SK-N-SH treated with all-trans-retinoic acid at 6 μM for 48 hours (cell line): ENCODE measurements around the gene SPEF1.
"Not testable (repeated sequence)": the region's sequence is repeated elsewhere in the genome, so short reads cannot be mapped to it uniquely, and the experiment has no call there.

ENCODE experiments used
- ATAC-seq: fragments of 200-7000 bp; cut with Tn5 transposase; 3 replicates; pipeline ENCODE4 v1.9.1; 2020; ENCODE audit warnings: mild to moderate bottlenecking, moderate library complexity
- ARNTL ChIP-seq: fragments of 450-650 bp; formaldehyde crosslinking; IDR thresholded peaks from 2 replicates; pipeline ENCODE4 v1.5.0; 2020; ENCODE audit warnings: low read depth, mild to moderate bottlenecking, moderate library complexity, borderline replicate concordance
- CSDC2 ChIP-seq: fragments of 250-450 bp; sonication (Bioruptor Pico); IDR thresholded peaks from 2 replicates; pipeline ENCODE4 v1.5.0; 2020; ENCODE audit warnings: mild to moderate bottlenecking, moderate library complexity
- GLIS3 ChIP-seq: fragments of 250-450 bp; sonication (Bioruptor Pico); IDR thresholded peaks from 2 replicates; pipeline ENCODE4 v1.5.0; 2020; ENCODE audit warnings: mild to moderate bottlenecking, moderate library complexity
- ISL1 ChIP-seq: fragments of 250-450 bp; sonication (Bioruptor Pico); IDR thresholded peaks from 2 replicates; pipeline ENCODE4 v2.1.2; 2022; ENCODE audit warnings: mild to moderate bottlenecking, moderate library complexity
- PPARA ChIP-seq: fragments of 250-450 bp; sonication (Bioruptor Pico); IDR thresholded peaks from 2 replicates; pipeline ENCODE4 v1.5.0; 2020; ENCODE audit warnings: mild to moderate bottlenecking, borderline replicate concordance
- TCF4 ChIP-seq: fragments of 250-450 bp; sonication (Bioruptor Pico); IDR thresholded peaks from 2 replicates; pipeline ENCODE4 v1.8.0; 2021; ENCODE audit warnings: mild to moderate bottlenecking, moderate library complexity, borderline replicate concordance
- TOX ChIP-seq: fragments of 250-450 bp; sonication (Bioruptor Pico); IDR thresholded peaks from 2 replicates; pipeline ENCODE4 v1.8.0; 2021; ENCODE audit warnings: mild to moderate bottlenecking, moderate library complexity, borderline replicate concordance
- ZFP3 ChIP-seq: fragments of 250-450 bp; sonication (Bioruptor Pico); IDR thresholded peaks from 2 replicates; pipeline ENCODE4 v1.5.0; 2020; ENCODE audit warnings: mild to moderate bottlenecking, moderate library complexity
- ZFP30 ChIP-seq: fragments of 450-650 bp; formaldehyde crosslinking; IDR thresholded peaks from 2 replicates; pipeline ENCODE4 v1.5.0; 2022; ENCODE audit warnings: mild to moderate bottlenecking, moderate library complexity
- ZNF565 ChIP-seq: fragments of 450-650 bp; formaldehyde crosslinking; conservative IDR thresholded peaks from 2 replicates; pipeline ENCODE4 v1.5.0; 2020; ENCODE audit warnings: low read depth, mild to moderate bottlenecking, moderate library complexity
- ZNF8 ChIP-seq: fragments of 450-650 bp; formaldehyde crosslinking; IDR thresholded peaks from 2 replicates; pipeline ENCODE4 v1.5.0; 2020; ENCODE audit warnings: mild to moderate bottlenecking, moderate library complexity
- TF ChIP-seq, protein P1 (sequence below): fragments of 250-450 bp; sonication (Bioruptor Pico); IDR thresholded peaks from 2 replicates; pipeline ENCODE4 v1.5.0; 2020; ENCODE audit warnings: mild to moderate bottlenecking, moderate library complexity
- TF ChIP-seq, protein P2 (sequence below): fragments of 250-450 bp; sonication (Bioruptor Pico); IDR thresholded peaks from 2 replicates; pipeline ENCODE4 v1.5.1; 2020; ENCODE audit warnings: low read depth, mild to moderate bottlenecking, moderate library complexity
- TF ChIP-seq, protein P3 (sequence below): fragments of 250-450 bp; sonication (Bioruptor Pico); IDR thresholded peaks from 2 replicates; pipeline ENCODE4 v1.5.1; 2021; ENCODE audit warnings: mild to moderate bottlenecking, moderate library complexity
- TF ChIP-seq, protein P4 (sequence below): fragments of 250-450 bp; sonication (Bioruptor Pico); IDR thresholded peaks from 2 replicates; pipeline ENCODE4 v1.8.0; 2021; ENCODE audit warnings: low read depth, mild to moderate bottlenecking, moderate library complexity, borderline replicate concordance

Gene SPEF1

DNA sequence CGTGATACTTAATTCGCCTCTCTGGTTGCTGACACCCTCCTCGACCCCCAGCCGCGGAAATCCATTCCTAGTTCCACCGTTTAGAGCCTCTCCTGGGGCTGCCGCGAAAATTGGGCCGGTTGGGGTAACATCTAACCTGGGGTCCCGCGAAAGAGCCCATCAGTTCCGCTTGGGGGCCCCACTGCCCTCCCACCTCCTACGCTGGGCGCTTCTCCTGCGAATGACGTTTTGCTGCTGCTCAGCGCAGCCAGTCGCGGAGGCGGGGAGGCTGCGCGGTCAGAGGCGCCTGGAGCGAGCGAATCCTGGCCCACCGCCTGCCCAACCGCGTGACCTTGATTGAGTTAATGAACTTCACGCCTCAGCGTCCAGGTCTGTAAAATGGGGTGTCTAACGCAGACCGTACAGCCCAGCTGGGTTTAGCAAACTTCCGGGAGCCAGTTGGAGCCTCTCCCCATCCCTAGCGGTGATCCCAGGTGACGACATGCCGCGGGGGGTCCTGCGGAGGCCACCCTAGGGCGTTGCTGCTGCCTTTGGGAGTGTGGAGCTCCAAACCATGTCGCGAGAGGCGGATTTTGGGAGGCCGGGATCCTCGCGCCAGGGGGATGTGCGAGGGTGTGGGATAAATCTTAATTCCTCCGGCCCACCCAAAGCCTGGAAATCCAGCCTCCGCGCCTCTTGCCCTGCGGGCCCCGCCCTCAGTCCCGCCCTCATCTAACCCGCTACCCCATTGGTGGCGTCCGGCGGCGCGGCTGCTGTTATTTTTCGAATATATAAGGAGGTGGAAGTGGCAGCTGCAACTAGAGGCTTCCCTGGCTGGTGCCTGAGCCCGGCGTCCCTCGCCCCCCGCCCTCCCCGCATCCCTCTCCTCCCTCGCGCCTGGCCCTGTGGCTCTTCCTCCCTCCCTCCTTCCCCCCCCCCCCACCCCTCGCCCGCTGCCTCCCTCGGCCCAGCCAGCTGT lies 14.5 kb upstream of the SPEF1 start, which contains the start of gene CDC25B (continued):
- TF ChIP-seq, protein P1, sequence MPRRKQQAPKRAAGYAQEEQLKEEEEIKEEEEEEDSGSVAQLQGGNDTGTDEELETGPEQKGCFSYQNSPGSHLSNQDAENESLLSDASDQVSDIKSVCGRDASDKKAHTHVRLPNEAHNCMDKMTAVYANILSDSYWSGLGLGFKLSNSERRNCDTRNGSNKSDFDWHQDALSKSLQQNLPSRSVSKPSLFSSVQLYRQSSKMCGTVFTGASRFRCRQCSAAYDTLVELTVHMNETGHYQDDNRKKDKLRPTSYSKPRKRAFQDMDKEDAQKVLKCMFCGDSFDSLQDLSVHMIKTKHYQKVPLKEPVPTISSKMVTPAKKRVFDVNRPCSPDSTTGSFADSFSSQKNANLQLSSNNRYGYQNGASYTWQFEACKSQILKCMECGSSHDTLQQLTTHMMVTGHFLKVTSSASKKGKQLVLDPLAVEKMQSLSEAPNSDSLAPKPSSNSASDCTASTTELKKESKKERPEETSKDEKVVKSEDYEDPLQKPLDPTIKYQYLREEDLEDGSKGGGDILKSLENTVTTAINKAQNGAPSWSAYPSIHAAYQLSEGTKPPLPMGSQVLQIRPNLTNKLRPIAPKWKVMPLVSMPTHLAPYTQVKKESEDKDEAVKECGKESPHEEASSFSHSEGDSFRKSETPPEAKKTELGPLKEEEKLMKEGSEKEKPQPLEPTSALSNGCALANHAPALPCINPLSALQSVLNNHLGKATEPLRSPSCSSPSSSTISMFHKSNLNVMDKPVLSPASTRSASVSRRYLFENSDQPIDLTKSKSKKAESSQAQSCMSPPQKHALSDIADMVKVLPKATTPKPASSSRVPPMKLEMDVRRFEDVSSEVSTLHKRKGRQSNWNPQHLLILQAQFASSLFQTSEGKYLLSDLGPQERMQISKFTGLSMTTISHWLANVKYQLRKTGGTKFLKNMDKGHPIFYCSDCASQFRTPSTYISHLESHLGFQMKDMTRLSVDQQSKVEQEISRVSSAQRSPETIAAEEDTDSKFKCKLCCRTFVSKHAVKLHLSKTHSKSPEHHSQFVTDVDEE (CRISPR knock-in tag) = 0 out of 2 replicates have a peak, but pooled peaks have one; percentile 63
- TF ChIP-seq CSDC2 (no peak), ARNTL (CRISPR knock-in tag) (no peak), GLIS3 (CRISPR knock-in tag) (no peak)
- TF ChIP-seq, protein P2, sequence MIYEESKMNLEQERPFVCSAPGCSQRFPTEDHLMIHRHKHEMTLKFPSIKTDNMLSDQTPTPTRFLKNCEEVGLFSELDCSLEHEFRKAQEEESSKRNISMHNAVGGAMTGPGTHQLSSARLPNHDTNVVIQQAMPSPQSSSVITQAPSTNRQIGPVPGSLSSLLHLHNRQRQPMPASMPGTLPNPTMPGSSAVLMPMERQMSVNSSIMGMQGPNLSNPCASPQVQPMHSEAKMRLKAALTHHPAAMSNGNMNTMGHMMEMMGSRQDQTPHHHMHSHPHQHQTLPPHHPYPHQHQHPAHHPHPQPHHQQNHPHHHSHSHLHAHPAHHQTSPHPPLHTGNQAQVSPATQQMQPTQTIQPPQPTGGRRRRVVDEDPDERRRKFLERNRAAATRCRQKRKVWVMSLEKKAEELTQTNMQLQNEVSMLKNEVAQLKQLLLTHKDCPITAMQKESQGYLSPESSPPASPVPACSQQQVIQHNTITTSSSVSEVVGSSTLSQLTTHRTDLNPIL (CRISPR knock-in tag) = no peak

DNA sequence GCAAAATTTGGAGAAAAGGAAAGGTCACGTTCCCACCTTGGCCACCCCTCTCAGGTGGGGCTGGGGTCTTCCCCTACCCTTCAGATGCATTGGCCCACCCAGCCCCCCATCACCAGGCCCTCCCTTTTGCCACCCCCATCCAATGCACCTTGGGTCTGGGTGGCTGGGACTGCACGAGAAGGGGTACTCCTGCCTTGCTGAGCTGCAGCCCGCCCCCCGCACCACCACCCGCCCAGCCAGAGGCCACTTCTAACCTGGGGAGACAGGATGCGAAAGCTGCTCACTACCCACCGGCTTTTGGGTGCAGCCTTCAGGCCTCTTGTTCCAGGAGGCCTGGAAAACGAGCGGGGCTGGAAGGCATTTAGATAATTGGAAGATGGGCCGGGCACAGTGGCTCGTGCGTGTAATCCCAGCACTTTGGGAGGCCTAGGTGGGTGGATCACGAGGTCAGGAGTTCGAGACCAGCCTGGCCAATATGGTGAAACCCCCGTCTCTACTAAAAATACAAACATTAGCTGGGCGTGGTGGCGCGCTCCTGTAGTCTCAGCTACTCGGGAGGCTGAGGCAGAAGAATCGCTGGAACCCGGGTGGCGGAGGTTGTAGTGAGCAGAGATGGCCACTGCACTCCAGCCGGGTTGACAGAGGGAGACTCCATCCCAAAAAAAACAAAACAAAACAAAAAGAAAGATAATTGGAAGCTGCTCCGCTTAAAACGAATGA lies 13.6 kb upstream of the SPEF1 start:
- ATAC-seq = no peak
- TF ChIP-seq, protein P3, sequence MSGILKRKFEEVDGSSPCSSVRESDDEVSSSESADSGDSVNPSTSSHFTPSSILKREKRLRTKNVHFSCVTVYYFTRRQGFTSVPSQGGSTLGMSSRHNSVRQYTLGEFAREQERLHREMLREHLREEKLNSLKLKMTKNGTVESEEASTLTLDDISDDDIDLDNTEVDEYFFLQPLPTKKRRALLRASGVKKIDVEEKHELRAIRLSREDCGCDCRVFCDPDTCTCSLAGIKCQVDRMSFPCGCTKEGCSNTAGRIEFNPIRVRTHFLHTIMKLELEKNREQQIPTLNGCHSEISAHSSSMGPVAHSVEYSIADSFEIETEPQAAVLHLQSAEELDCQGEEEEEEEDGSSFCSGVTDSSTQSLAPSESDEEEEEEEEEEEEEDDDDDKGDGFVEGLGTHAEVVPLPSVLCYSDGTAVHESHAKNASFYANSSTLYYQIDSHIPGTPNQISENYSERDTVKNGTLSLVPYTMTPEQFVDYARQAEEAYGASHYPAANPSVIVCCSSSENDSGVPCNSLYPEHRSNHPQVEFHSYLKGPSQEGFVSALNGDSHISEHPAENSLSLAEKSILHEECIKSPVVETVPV (CRISPR knock-in tag) = no peak
- TF ChIP-seq ZFP30 (CRISPR knock-in tag) (no peak), TCF4 (no peak), PPARA (CRISPR knock-in tag) (no peak), ZNF8 (CRISPR knock-in tag) (no peak), ISL1 (CRISPR knock-in tag) (no peak)
- TF ChIP-seq, protein P4, sequence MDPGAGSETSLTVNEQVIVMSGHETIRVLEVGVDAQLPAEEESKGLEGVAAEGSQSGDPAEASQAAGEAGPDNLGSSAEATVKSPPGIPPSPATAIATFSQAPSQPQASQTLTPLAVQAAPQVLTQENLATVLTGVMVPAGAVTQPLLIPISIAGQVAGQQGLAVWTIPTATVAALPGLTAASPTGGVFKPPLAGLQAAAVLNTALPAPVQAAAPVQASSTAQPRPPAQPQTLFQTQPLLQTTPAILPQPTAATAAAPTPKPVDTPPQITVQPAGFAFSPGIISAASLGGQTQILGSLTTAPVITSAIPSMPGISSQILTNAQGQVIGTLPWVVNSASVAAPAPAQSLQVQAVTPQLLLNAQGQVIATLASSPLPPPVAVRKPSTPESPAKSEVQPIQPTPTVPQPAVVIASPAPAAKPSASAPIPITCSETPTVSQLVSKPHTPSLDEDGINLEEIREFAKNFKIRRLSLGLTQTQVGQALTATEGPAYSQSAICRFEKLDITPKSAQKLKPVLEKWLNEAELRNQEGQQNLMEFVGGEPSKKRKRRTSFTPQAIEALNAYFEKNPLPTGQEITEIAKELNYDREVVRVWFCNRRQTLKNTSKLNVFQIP = no peak
- TF ChIP-seq, all 23 proteins: peak for 0

DNA sequence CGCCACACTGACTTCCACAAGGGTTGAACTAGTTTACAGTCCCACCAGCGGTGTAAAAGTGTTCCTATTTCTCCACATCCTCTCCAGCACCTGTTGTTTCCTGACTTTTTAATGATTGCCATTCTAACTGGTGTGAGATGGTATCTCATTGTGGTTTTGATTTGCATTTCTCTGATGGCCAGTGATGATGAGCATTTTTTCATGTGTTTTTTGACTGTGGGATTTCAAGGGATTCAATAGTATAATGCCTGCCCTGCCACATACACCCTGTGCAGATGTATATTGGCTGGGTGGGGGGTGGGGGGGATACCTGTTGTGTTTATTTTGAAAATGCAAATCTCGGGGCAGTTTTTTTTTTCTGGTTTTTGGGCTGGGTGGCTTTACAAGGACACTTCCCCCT lies 12.9 kb upstream of the SPEF1 start:
- not testable (repeated sequence) for ATAC-seq

DNA sequence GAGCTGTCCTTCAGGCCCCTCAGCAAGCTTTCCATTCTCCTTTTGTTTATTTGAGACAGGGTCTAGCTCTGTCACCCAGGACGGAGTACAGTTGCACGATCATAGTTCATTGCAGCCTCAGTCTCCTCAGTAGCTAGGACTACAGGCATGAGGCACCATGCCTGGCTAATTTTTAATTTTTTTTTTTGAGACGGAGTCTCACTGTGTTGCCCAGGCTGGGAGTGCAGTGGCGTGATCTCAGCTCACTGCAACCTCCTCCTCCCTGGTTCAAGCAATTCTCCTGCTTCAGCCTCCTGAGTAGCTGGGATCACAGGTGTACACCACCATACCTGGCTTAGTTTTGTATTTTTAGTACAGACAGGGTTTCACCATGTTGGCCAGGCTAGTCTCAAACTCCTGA lies 8.0 kb upstream of the SPEF1 start:
- ATAC-seq = not testable (repeated sequence)

DNA sequence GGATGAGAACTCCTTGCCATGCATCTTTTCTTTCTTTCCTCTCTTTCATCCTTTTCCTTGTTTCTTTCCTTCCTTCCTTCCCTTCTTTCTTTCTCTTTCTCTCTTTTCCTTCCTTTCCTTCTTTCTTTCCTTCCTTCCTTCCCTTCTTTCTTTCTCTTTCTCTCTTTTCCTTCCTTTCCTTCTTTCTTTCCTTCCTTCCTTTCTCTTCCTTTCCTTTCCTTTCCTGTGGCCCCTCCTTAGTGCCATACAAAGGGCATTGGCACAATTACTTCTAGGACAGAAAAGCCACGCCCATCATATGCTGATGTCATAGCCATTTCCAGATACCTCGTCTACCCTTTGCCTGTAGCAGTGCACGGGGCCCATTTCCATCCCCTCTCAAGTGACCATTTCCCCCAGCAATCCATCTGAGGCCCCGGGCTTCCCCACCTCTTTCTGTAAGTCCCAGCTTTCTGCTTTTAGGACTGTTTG lies 7.5 kb upstream of the SPEF1 start:
- TF ChIP-seq ZFP3 (CRISPR knock-in tag) (no peak), ZFP30 (CRISPR knock-in tag) (no peak)

DNA sequence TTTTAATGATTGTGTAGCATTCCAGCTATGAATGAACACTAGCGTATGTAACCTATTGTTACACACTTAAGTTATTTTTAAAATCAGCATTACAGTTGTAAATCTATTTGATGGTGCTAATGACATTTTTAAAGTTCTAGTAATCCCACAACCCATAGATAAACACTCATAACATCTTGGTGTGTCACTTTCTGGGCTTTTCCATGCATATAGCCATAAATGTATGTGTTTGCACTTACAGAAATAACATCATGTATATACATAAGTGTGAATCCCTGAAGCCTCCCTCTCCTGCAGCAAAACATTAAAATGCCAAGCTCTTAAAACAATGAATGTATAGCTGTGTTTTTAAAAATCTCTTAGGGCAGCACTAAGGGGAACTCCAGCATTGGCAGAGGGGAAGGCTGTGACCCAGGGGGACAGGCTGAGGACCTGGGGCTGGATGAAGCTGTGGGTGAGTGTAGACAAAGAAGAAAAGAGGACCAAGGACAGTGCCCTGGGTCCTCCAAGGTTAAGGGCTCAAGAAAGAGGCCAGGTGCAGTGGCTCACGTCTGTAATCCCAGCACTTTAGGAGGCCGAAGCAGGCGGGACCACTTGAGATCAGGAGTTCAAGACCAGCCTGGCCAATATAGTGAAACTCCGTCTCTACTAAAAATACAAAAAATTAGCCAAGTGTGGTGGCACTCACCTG lies 6.2 kb upstream of the SPEF1 start:
- TF ChIP-seq, protein P1 (CRISPR knock-in tag) = no peak
- TF ChIP-seq ZNF565 (CRISPR knock-in tag) (no peak), TOX (CRISPR knock-in tag) (no peak), CSDC2 (no peak)
- no peak for ATAC-seq

More for the DNA sequence above, 7.5 kb upstream of the SPEF1 start:
- no peak for ATAC-seq
